Measurements from ENCODE around the gene MAP3K19.

DNA sequence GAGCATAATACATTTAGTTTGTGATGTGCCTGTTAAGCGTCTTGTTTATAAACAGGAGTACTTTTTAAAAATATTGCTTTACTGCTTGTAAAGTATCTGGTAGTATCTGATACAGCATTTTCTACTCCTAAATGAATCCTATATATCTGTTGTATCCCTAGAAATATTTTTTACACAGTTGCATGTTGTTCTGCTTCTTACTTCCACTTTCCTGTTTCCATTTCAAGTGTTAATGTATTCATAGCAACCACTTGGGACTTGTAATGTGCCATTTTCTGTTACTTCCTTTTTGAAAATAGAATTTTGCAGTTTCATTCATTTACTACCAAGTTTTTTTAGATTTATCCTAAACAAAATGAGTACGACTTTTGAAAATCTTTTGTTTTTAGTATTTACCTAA lies 103.7 kb downstream of the MAP3K19 start:
- no peak for TF ChIP-seq CTCF (IDR thresholded peaks at IDR 0.05; ENCODE audit: low read depth, low read length)
- no peak for TF ChIP-seq POLR2A (IDR thresholded peaks at IDR 0.05; ENCODE audit: extremely low read depth, insufficient read length)
- TF ChIP-seq MYC (IDR thresholded peaks at IDR 0.05; ENCODE audit: low read depth, low read length), result no peak
